Inflammatory macrophage (primary cell): ENCODE measurements around the gene ELMO1.

Experiments used
- DNase-seq, 2 donors: peaks; one replicate each; pipeline ENCODE4 v3.0.0-alpha.2; 2020 to 2022

The ELMO1 gene

DNA sequence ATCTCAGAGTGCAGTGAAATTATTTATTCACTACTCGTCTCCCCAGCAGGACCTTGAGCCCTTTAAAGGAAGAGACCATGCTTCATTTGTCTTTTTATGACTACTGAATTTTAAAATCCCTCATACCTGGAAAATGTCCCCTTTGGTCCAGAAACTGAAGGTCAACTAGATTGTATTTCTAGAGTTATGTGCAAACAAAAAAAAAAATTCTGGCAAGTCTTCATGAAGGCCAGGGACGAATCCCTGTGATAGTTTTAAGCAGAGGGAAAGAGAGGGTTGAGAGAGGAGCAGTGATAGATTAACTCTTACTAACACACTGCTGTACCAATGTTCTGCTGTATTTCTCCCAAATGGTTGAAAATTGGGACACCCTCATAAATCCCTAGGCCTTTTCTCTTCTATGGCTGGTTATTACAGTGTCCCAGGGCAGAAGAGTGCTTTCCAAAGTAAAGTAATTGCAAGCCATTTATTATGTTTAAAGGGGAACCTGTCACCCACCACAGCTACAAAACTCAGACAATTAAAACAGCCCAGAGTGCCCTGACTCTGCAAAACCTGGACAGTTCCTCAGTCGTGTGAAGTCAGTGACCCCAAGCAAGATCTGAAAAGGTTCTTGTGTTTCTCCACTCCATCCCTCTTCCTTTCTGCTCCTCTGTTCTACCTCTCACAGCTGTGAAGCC is 541.6 kb downstream of the ELMO1 start:
- DNase-seq = no peak

DNA sequence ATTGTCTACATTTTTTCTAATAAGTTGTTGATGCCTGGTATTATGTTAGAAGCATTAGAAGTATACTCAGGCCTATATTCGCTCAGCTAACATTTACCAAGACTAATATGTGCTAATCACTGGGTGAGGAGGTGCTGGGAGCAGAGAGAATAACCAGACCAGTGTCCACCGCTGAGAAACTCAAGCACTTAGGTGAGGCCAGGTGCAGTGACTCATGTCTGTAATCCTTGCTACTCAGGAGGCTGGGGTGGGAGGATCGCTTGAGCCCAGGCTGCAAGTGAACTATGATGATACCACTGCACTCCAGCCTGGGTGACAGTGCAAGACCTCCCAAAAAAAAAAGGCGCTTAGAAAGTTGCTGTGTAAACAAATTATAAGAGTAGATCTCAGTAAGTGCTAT is 542.2 kb downstream of the ELMO1 start:
- no peak for DNase-seq

DNA sequence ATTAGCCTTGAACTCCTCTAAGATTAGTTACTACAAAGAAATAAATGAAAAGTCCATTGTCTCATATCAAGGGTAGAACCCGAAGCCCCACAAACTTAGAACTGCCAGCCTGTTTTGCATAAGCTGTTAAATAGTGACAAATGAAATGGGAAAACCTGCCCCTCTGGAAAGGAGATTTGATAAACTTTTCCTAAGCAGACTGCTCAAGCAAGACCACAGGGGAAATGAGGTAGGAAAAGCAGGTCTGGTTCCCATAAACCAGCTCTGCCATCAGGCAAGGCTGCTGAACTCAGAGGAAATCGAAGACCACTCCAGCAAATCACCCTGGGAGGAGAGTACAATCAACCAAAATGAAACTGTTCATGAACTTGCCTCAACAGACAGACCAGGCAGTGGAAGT is 542.8 kb downstream of the ELMO1 start:
- no peak for DNase-seq

DNA sequence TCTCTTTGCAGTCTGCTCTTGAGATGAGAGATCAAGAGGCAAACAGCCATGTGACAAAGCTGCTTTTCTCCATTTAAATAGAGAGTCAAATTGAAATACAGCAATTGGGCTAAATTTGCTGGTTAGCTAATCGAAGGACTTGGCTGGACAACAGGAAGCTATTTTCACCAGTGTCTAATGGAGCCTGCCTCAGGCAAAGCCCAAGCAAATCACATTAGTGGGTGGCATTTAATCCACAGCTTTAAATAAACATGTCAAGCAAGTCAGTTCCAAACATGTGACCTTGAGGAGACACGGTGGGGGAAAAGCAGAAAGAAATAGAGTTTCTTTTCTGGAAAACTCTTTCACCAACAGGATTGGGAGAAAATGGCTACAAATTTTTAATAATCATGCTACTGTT is 543.9 kb downstream of the ELMO1 start:
- no peak for DNase-seq

DNA sequence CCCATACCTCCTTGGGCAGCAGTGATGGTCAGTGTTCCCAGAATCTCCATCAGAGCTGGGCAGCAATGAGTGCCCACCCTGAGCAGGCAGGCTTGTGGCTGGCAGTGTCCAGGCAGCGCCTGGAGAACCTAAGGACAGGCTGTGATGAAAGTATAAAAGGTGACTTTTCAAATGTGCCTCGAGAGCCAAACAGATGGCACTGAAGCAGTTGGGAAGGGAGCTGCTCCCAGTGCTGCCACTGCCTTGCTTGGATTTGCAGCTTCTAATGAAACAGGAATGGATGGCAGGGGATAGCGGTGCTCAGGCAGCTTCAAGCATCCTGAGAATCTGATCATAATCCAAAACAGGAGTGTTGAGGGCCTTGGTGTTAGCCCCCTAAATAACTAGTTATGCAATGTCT is 544.6 kb downstream of the ELMO1 start:
- no peak for DNase-seq

DNA sequence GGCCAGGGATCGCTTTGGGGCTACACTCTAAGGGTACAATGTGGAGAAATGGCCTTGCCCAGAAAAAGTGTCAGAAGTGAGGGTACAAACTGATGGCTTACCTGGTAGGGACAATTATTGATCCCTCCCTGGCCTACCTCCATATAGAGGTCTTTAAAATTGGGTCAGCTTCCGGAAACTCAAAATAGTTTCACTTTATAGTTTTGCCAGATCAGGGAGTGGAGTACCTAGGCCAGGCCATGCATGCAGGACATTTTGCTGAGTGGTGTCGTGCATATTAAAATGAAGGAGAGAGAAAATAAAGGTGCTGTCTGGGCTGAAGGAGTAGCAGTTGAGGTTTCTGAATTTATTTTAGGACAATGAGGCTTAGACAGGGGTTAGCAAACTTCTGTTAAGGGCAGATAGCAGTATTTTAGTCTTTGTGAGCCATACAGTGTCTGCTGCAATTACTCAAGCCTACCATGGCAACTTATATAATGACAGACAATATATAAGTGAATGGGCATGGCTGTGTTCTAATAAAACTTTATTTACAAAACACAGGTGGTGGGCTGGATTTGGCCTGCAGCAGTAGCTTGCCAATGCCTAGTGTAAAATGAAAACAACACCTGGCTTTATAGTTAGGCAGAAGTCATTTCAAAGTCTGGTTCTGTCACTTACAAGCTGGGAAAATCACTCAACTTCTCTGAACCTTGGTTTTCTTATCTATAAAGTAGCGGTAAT is 547.5 kb downstream of the ELMO1 start:
- no peak for DNase-seq

DNA sequence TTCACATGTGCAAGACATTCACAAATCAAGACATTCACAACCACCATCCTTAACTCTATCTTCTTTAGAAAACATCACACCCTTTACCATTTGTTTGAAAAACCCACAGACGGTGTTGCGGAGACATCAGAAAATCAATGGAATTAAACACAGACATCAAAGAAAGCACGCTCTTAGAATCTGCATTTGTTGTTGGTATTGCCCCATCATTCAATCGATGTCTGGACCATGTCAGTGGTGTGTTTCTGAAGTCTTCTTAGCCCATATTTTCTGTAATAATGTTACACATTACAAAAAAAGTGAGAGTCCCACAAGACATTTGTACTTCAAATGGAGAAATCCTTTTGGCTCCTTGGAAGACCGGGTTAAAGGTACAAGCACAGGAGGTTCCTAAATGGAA is 550.5 kb downstream of the ELMO1 start:
- DNase-seq = no peak

DNA sequence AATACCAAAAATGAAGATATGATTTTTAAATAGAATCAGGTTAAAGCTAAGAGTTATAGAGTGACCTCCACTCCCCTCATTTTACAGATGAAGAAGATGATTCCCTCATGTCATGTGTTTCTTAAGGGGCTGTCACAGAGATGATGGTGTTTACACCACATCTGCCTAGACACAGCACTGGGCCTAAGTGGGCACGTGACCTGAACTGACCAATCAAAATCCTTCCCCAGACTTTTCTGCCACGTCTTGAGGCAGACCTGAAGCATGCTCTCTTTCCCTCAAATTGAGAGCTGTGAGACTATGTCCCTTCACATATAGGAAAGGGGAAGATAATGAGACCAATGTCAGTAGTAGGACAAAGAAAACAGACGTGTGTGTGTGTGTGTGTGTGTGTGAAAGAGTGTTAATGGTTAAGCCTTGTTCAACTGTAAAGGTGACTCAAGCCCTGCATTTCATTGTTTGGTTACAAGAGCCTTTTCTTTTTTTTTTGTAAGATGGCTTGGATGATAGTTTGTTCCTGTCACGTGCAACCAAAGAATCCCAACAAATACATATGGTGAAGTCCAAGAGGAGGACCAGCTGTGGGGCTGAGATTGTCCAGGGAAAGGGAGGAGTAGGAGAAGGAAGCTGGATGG is 551.6 kb downstream of the ELMO1 start:
- DNase-seq = no peak

DNA sequence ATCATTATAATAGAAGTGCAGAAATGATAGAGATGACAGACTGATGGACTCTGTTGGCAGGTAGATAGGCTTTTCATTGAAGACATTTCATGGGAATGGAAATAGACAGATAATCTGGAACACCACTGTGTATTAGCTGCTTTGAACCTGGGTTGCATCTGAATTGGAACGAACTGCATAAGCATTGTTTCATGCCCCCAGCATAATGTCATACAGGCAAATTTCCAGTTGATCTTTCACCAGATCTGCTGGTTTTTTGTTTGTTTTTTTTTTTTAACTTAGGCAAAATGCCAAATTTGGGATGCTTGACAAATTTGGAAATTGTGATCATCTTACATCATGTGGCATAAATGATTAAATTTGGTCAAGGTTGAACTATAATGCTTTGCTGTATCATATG is 552.2 kb downstream of the ELMO1 start:
- no peak for DNase-seq

DNA sequence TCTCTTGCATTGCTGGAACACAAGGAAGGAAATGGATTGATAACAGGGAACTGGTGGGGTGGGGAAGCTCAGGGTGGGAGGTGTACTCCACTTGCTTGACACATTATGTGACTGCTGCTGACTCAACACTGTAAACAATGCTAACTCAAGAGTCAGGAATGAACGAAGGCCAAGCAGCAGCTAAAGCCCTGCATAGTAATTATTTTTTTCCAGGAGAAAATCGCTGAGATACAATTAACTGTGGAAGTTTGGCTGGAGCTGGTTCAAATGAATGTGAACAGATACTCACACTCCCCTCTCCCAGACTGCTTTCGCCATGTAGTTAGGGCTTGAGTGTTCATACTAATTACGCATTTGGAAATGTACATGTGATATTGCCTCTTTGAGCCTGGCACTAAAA is 553.5 kb downstream of the ELMO1 start:
- DNase-seq = no peak

DNA sequence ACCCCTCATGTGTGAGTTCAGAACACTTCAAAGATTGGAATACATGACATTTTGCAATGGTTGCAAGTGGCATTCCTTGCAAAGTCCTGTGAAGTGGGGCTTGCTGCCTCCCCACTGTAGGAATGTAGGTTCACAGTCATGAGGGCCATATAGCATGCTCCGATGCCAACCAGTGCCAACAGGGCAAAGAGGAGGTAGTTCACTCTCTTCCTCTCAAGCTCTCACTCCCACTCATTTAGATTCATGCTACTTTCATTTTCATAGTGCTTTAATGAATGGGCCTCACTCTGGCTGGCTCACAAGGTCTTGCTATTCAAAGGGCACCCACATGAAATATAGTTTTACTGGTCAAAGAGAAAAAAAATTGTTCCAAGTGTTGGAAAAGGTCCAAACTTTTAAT is 554.5 kb downstream of the ELMO1 start:
- DNase-seq = peak in 1 of 2 donors; percentile 6

DNA sequence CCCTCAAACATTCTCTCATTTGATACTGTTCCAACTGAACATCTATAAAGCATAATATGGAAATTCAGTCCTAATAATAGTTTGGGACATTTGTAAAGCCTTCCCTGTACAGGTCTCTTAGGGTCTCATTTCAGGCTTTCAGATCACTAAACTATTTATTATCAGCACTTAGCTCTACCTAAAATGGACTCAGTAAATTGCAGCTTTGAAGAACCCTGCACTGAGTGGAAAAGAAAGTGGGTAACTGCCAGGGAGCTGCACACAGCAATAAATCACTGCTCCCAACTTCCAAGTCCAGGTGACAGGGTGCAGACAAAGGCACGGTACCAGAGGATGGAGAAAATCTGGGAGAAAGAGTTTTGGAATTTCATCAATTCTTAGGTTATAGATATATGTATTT is 559.5 kb downstream of the ELMO1 start:
- no peak for DNase-seq

DNA sequence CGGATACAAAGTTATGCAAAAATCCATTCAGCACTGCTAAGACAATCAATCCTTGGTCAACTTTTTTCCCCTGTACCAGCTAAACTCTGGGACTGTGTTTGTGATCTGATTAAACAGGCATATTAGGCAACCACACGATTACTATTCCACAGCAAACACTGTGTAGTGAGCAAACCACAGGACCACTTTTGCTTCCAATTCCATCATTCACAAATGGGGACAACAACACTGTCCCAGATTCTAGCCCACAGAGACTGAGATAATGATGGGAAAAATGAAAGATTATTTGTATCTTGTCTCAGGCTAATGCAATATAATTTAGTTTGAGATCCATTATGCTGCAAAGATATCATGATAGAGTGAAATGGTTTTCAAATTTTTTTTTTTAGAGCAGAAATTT is 560.7 kb downstream of the ELMO1 start:
- no peak for DNase-seq

DNA sequence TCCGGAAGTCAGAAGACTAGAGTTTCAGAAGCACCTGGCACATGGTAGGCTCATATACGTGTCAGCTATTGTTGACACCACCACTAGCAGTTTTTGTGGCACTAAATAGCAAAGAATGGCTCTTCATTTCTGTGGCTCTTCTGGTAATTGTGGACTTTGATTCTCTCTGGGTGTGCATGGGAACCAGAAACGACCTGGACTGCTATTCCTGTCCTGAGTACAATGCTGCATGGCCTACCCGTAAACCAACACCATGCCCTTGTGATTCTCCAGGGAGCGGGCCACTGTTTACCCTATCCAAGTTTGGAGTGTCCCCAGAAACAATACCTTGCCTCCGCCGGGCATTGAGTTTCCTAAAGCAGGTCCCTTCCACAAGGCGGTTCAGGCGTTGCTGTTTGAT is 561.4 kb downstream of the ELMO1 start:
- no peak for DNase-seq

DNA sequence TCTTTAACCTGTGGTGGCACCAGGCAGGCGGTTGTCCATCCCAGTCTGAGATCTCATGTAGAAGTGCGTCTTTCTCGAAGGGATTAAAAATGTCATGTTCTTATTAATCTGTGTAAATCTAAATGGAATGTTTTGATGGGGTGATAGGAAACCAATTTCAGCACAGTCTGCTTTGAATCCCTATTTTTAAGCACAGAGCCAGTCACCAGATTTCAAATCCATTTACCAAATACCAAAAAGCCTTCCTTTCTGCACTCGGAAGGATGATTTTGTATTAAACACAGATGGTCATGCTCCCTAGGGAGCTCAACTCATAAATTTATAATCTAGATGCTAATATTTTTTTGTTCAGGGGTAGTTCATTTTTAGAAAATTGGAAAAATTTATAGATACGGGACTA is 563.8 kb downstream of the ELMO1 start:
- DNase-seq = no peak

DNA sequence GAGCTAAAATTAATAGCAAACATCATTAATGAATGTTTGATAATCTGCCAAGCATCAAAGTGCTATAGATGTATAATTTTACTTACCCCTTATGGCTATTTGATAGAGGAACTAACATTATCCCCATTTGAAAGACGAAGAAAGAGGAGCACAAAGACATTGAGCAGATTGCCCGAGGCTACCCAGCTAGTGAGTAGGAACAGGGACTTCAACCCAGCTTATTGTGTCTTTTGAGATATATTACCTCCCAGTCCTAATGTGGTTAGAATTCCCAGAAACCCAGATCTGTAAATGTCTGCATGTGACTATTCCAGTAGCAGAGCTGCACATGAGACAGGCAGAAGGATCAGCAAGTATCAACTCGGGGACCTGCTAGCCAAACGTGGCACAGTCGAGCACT is 564.3 kb downstream of the ELMO1 start:
- no peak for DNase-seq

DNA sequence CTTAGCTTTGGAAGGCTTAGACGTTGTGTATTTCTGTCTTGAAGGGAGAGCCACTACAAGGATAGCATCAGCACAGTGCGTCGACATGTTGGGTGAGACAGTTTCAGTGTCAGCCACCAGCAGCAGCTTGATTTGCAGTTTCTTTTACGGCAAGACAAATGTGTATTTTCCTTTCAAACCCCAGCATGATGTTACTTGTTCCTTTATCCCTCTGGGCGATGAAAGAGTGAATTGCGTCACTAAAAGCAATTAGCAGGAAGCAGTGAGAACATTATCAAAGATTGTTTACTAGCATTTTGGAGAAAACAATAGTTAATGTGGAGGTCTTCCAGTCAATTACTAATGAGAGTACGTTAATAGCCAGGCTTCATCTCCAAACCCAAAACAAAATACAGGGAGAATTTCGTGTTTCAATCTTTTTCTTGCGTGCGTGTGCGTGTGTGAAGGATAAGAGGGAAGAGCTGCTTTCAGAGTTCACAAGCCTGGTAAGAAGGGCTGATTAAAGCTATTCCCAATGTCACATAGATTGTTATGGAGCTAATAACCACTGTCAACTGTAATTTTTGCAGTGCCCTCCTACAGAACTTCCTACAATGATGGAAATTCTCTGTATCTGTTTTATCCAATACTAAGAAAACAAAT is 567.3 kb downstream of the ELMO1 start:
- no peak for DNase-seq

DNA sequence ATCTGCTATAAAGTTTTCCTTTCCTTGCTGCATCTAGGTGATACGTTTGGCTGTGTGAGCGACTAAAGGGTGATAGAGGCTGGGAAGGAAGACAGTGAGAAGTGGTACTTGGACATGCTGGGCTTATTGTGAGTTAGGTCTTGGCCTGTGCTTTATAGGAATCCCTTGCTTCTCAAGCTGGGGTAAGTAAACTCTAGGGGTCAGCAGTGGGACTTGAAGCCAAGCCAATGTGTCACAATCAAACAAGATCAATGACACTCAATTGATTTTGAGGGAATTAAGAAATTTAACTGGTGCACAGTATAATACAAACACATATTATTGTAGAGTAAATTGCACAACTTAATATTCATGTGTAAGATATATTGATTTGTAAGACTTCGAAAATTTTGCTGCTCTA is 568.6 kb downstream of the ELMO1 start:
- no peak for DNase-seq

DNA sequence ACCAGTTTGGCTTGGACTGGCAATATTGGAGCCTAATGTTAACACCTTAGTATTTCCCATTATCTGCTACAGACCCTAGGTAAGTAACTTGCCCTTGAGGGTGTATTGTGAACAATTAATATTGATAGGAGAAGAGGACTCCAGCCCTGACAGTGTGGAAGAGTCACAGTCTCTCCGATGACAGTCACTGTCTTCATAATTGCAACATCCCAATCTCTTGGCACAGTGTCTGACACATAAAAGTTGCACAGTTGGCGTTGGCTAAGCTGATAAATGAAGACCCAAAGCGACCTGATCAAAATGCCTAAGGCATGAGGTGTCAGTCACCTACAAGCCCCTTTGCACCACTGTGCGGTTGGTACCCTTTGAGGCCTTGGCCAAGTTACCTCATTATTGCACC is 569.6 kb downstream of the ELMO1 start:
- DNase-seq = no peak

DNA sequence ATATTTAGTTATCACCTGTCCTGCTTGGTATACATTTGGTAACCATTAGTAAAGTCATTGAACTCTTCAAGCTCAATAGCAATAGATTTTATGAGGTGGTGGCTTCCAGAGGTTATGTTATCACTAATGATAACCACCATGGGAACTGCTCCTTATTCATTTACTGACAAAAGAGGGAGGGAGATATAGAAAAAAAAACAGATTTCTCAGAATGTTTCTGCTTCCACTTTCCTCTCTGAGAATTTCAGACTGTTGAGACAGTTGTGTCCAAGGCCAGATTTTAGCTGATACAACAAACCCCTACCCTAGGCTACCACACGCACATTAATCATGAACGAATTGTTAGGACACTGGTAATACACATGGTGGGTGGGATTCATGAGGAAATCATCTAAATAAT is 570.4 kb downstream of the ELMO1 start:
- no peak for DNase-seq

DNA sequence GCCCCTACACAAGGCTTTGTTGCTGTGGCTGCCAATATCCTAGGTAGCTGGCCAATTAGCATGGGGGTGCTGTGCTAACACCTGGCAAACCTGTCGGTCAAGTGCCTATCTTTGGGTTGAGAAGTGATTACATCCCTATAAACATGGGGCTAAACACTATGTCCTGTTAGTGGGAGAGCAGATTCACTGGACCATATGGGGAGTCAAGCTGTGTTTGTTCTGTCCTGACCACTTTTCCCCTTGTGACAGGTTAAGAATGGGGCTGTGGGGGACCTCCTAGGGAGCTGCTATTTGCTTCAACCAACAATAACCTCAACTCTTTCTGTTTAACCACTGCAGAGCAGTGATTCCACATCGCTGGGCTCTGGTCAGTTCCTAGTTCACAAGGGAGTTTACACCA is 572.9 kb downstream of the ELMO1 start:
- no peak for DNase-seq

DNA sequence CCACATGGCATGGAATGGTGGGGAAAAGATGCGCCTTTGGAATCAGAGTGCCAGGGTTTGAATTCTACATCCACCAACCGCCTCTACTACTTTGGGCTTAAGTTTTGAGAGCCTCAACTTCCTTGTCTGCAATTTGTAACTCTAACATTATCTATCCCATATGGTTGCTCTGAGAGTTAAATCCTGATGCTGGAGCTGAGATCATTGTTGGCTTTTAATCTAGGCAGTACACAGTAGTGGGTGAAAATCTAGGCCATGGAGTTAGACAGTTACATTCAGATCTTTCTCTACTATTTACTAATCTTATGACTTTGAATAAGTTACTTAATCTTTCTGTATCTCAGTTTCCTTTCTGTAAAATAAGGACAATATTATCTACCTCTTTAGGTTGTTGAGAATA is 574.6 kb downstream of the ELMO1 start:
- DNase-seq = no peak

DNA sequence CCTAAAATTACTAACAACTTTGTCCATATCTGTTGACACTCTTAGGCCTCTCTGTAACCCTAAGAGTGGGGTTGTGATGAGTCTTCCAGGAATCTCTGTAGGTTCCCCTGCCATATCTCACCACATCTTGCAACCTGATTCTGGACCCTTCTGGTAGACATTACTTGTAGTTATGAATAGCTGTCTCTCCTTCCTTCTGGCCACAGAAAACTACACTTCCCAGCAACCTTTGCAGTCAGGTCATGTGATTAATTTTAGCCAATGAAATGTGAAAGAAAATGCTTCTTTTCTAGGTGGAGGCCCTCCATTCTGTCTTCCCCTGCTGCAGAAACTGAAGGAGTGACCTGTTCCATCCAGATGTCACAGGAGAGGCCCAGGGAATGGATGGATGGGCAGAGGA is 576.8 kb downstream of the ELMO1 start:
- DNase-seq = no peak

DNA sequence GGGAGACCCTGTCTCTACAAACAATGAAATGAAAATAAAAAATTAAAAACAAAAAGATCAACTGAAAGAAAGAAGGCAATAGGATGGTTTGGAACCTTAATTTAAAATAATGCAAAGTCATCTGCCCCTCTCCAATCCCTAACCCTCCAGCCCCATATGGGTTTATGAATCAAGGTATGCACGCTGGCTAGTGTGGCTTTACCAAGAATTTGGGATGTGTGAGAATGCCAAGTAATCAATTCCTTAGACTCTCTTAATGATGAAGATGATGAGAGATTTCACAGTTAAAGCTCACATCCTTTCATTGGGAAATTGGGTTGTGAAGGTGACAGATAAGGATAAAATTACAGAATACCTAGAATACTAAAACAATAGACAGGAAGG is 577.3 kb downstream of the ELMO1 start:
- no peak for DNase-seq
